ENCODE results near the gene DCST1.

The DCST1 gene

GRCh38 chr1:155052439-155053395, 19.1 kb downstream of the DCST1 start:
- ATAC-seq (peak; percentile 19), DNase-seq (peak; percentile 39)

- no peak for DNase-seq
Measured at GRCh38 chr1:155053531-155054105, 20.0 kb downstream of the DCST1 start.

GRCh38 chr1:155057104-155057503, 23.5 kb downstream of the DCST1 start:
- DNase-seq (no peak), ATAC-seq (no peak)

More at GRCh38 chr1:155053531-155054105, 20.0 kb downstream of the DCST1 start:
- ATAC-seq: no peak

- no peak for ATAC-seq
- no peak for DNase-seq
Measured at GRCh38 chr1:155057788-155058211, 24.2 kb downstream of the DCST1 start.

- ATAC-seq (no peak), DNase-seq (no peak)
Measured at GRCh38 chr1:155060736-155061135, 27.1 kb downstream of the DCST1 start.

GRCh38 chr1:155061381-155062150, 27.9 kb downstream of the DCST1 start:
- ATAC-seq (peak; percentile 63), DNase-seq (peak; percentile 99)

- DNase-seq (no peak), ATAC-seq (peak; percentile 1)
Measured at GRCh38 chr1:155062151-155062686, 28.6 kb downstream of the DCST1 start.

- peak; percentile 88 for DNase-seq
- ATAC-seq: peak; percentile 41
Measured at GRCh38 chr1:155062702-155063411, 29.2 kb downstream of the DCST1 start.

GRCh38 chr1:155063550-155064110, 30.0 kb downstream of the DCST1 start, which contains the start of gene EFNA4:
EFNA4 (plus strand) TSS chr1:155063740; CDS start chr1:155063824, 84 bp downstream.
- ATAC-seq (peak; percentile 80), DNase-seq (peak; percentile 84)

GRCh38 chr1:155064111-155064831, 30.6 kb downstream of the DCST1 start:
- DNase-seq: no peak
- ATAC-seq: no peak

GRCh38 chr1:155064832-155065429, 31.3 kb downstream of the DCST1 start:
- ATAC-seq (no peak), DNase-seq (no peak)

- no peak for ATAC-seq
- DNase-seq: no peak
Measured at GRCh38 chr1:155066777-155067176, 33.2 kb downstream of the DCST1 start.

- no peak for ATAC-seq
- DNase-seq: no peak
Measured at GRCh38 chr1:155068599-155068998, 35.0 kb downstream of the DCST1 start.

- DNase-seq: no peak
- ATAC-seq: no peak
Measured at GRCh38 chr1:155069551-155070157, 36.0 kb downstream of the DCST1 start.

GRCh38 chr1:155070158-155070621, 36.6 kb downstream of the DCST1 start:
- DNase-seq (no peak), ATAC-seq (no peak)

- ATAC-seq (peak; percentile 87), DNase-seq (peak; percentile 80)
Measured at GRCh38 chr1:155070721-155071569, 37.3 kb downstream of the DCST1 start.

GRCh38 chr1:155071701-155072100, 38.1 kb downstream of the DCST1 start:
- ATAC-seq (no peak), DNase-seq (no peak)

GRCh38 chr1:155072531-155073289, 39.1 kb downstream of the DCST1 start:
- ATAC-seq (no peak), DNase-seq (no peak)
